NCI-H1105 treated with DMSO at 0.1 percent for 48 hours (cell line): ENCODE results near the gene EGFLAM.

Experiments used
- DNase-seq: peaks from one replicate; lab custom pipeline; 2025; lab: John Stamatoyannopoulos, UW

EGFLAM gene

DNA sequence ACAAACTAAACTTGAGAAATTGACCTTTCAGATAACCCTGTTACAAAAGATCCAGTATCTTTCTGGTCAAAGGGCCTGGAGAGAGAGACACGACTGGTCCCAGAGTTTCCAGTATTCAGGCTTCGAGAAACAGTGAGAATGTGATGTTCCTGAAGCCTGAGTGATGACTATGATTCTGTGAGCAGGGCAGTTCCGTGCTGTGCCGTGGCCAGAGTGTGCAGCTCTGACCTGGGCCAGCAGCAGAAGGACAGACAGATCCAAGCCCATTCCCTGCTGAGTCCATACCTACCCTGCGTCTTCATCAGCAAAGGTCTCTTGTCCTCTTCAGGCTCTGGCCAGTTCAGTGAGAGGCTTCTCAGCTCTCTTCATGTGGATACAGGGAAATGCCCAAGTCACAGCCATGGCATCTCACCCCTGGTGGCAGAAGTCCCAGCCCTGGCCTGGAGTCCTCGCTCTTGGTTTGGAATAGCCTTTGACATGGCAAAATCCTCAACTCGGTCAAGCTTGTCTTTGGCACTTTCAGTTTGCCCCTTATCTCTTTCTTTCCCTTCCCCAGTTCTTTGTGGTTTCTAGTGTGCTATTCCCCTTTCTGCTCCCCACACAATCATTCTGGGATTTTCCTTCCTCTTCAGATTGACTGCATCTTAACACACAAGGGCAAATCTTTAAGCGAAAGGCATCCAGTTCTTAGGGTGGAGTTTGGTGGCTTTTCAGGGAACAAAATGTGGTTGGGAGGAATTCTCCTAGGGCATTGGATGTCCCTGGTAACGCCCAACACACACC lies 190.4 kb downstream of the EGFLAM start:
- no peak for DNase-seq

DNA sequence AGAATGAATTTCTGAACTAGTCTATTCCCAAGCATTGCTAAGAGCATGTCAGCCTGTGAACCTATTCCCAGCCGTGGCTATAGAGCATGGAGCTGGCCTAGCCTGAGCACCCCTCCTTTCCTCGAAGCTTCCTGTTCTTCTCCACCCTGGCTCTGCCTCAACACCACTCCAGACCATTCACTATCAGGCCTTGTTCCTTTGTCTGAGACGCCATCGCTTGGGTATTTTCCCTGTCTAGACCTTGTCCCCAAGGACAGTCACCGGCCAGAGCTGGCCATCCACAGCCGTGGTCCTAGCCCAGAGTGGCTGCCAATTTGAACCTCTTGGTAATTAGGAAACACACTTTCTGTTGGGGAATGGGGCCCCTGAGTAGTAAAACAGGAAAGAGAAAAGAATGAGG lies 192.3 kb downstream of the EGFLAM start:
- DNase-seq, result no peak

DNA sequence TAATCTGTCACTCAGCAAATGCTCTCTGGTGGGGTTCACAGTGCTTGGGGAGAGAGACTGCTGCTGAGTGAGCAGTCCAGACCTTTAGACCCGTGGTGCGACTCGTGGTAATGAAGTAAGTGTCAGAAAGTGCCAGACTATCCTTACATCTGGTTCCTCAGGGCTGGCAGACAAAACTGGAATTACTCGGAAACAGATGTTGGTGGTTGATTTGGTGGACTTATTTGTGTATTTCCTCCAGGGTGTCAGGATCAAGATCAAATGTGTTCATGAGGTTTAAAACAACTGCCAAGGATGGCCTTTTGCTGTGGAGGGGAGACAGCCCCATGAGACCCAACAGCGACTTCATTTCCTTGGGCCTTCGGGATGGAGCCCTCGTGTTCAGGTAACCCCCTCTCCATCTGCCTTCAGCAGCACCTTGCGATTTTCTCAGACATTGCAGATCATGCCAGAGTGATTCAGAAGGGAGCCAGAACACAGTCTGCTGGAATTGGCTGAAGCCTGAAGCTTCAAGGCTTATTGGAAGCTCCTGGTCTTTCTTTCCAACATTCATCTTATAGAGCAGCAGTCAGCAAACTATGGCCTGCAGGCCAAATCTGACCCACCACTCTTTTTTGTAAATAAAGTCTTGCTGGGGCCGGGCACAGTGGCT lies 192.8 kb downstream of the EGFLAM start:
- DNase-seq, result no peak

DNA sequence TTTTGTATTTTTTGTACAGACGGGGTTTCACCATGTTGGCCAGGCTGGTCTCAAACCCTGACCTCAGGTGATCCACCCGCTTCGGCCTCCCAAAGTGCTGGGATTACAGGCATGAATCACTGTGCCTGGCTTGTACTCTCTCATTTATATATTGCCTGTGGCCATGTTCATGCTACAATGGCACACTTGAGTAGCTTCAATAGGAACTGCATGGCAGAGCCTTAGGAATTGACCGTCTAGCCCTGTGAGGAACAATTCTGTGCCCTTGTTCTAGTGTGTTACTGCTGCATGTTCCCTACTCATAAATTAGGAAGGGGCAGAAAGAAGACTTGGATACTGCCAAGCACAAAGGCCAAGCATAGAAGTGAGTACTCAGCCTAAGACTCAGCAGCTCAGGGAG lies 193.8 kb downstream of the EGFLAM start:
- DNase-seq, result no peak

DNA sequence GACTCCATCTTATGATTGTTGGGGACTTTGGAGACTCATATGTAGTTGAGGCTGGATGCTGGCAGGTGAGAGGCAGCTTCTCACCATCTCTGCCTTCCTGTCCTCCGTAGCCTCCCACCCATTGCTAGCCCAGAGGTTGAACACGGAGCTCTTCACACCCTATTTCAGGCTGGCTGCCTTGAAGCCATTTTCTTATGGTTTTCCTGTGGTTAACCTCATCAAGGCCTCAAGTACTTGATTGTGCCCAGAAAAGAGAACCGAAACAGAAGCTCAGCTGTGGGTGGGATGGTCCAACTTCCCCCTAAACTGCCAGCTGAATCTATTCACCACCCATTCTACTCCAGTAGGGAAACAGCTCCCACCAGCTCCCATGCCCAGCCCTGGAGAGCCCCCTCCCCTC lies 195.1 kb downstream of the EGFLAM start:
- no peak for DNase-seq

DNA sequence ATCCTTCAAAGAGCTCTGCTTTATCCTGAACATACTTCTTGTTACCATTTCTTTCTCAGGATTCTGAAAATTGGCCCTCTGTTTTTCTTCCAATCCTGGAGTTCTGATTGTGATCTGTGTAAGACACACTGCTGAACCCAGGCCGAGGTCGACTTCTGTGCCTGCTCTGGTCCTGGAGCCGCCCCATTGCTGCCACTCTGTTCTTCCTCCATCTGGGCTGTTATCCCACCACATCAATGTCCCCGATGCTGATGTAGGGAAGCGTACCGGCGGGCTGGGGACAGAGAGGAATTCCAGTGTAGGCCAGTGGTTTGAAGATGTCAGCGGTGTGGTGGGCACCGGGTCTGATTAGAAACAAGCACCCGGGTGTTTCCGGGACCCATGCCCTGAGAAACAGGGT lies 195.6 kb downstream of the EGFLAM start:
- no peak for DNase-seq

DNA sequence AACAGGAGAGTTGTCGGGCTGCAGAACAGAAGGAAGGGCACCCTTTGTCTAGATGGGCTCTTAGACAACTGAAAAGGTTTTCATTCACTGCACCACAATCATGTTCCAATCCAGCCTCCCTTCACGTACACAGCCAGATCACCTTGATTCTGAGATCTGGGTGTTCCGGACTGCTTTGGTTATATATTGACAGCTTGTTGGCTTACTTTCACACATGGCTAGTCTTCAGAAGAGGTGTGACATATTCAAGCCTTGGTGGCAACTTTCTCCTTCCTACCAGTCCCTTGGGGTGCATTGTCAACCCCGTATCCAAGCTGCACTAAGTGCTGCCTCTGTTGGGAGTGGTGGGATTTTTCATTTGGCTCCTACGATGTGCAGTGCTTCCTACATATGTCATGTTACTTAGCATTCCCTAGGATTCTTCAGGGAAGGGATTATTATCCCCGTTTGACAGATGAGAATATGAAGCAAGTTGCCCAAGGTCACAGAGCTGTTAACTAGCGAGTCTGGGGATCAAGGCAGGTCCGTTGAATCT lies 197.5 kb downstream of the EGFLAM start:
- DNase-seq, result no peak

DNA sequence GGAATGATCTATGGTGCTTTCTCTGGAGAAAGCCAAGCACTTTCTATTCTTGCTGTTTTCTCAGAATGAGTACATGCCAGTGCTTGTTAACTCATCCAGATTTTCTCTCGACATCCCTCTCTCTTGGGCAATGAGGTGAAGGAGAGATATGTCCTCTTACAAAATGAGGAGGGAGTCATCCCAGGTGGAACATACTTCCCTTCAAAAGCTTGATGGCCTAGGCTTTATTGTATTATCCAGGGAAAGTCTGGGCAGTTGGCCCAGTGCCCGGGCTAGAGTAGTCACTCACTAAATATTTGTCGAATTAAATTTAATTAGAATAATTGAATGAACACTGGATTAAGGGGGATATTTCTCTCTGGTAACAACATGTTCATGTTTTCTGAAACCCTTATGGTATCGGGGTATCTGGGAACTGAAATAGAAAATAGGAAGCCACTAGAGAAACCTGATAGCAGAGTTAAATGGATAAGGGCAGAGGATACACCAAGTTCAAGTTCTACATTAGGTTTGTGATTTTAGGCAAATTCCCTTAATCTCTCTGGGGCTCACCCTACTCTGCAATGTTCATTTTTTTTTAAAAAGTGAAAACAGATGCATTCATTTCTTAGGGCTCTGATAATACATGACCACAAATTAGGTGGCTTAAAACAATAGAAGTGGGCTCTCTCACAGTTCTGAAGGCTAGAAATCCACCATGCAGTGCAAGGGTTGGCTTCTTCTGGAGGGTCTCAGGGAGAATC lies 198.5 kb downstream of the EGFLAM start:
- DNase-seq, result peak; percentile 25

DNA sequence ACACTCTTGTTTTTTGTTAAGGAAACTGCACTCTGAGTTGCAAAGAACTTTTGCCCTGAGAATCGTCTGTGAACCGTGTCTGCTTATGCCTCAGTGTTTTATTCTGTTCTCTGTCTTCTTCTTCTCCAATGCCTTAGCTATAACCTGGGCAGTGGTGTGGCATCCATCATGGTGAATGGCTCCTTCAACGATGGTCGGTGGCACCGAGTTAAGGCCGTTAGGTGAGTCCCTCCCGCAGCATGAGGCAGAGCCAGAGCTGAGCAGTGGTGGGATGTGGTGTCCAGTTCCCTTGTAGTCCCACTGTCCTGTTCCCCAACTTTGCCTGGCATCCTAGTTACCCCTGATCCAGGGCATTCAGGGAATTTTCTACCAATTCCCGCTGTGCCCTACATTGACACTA lies 199.8 kb downstream of the EGFLAM start:
- no peak for DNase-seq

DNA sequence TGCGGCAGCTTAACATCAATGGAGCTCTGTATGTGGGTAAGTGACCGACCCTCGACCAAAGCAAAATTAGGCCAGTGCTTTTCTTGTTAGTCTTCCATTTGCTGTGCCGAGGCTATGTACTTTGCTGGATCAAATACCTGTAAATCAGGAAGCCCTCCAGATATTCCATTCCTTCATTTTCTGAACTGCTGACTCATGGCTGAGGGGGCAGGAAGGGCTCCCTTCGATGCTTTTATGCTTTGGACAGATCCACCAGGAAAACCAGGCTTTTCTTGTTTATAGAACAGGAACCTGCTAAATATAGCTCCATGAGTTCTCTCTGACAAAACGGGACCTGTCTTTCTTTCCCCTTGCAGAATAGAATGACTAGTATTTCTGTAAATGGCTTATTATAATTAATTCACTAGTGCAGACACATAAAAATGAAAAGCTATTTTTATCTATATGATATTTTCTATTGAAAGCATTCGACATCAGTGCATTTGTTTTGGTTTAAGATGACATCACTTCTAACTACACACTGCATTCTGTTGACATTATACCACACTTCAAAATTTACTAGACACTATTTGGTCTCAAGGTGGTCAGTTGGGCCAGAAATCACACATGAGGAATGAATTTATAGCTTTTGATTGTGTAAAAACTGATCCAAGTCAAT lies 204.7 kb downstream of the EGFLAM start:
- DNase-seq, result no peak

DNA sequence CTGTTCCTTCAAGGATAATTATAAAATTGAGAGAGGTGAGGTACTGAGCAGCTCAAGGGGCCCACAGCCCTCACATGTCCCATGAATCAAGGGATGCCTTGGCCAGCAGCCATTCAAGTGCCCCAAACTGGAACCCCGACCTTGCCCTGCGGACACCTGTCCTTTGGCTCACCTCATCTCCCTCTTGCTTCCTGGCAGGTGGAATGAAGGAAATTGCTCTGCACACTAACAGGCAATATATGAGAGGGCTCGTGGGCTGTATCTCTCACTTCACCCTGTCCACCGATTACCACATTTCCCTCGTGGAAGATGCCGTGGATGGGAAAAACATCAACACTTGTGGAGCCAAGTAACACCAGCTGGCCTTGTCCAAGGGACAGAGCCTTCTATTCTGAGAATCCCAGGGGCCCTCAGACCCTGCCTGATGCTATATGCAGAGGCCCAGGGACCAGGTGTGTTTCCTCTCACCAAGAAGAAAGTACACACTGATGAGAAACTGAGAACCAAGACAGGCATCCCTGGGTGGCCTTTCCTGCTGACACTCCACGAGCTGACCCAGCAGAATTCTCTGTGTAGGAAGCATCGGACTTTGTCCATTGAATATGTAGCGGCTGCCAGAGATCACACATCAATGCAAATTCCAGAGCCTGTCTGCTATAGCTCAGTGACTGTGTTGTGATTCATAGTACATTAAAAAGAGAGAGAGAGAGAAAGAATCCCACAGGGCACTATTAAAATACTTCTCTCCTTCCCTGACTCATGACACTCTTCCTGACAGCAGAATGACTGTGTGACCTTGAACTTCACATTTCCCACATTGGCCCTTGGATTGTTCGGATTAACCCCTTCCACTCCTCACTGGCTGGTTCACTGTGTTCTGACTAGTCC lies 205.5 kb downstream of the EGFLAM start:
- no peak for DNase-seq

DNA sequence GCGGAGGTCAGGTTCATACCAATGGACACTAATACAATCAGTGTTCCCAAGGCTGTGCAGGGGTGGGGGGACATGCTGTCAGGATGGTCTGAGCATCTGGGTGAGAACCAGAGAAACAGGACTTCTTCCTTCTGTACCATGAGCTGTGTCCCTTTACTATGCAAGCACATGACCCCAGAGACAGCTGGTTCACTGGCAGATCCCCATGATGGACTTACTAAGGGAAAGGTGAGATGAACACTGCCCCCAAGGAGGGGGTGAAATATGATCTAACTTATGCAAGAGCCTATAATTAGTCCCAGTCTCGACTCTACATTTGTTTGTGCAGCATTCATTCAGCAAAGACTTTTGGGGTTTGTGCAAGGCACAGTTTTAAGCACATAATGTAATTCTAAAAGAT lies 206.7 kb downstream of the EGFLAM start:
- peak; percentile 61 for DNase-seq

DNA sequence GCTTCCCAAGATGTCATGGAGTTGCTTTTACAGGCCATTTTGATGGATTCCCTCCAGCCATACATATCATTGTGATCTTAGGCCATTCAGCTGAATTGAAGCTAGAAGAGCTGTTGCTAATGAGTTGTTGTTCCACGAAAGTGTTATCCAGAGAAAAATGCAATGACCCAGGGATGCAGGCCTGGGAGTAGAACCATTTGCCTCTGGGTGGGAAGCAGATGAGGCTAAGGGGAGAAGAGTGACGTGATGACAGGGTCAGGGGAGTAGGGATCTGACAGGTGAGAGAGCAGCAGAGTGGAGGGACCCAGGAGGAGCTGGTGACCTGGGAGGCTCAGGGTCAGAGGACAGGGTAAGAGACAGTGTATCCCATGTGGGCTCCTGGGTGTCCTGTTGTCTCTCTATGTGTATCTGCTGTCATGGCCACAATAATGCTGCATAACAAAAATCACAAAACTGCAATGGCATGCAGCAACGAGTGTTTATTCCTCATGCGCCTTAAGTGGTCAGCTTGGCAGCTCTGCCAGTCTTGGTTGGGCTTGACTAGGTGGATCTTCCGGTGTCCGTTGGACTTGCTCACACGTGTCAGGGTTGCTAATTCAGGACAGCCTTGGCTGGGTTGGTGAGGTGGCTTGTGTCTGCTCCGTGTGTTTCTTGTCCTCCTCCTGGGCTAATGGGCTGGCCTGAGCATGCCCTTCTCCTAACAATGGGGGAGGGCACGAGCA lies 207.5 kb downstream of the EGFLAM start:
- DNase-seq, result no peak

DNA sequence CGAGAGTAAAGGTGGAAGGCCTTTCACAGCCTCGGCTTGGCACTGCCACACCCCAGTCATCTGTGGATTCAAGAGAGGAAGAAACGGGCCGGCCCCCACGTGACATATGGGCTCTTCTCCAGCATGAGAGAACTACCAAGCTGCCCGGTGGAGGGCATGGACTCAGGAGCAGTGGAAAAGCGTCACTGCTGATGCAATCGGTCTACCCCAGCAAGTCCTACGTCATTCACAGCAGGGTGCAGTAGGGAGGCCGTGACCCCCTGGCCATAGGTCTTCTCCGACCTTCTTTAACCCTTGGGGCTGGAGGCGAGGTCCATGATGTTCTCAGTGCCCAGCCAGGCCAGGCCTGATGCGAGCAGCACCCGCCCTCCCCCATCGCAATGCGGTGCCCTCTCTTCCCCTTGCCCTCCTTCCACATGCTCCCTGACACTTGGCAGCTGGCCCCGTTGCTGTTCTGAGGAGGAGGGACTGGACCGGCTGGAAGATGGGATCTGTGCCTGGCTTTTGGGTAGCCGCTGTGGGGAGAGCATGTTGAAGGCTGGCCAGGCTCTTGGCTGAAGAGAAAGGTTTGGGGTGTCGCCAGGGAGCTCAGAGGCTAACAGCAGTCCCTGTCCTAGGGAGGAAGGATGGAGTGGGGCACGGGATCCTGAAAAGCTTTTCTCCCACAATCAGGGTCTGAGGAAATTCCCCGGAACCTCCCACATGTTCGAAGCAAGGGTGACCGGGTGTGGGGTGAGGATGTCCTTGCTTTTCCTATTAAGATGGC lies 208.2 kb downstream of the EGFLAM start:
- DNase-seq, result no peak

DNA sequence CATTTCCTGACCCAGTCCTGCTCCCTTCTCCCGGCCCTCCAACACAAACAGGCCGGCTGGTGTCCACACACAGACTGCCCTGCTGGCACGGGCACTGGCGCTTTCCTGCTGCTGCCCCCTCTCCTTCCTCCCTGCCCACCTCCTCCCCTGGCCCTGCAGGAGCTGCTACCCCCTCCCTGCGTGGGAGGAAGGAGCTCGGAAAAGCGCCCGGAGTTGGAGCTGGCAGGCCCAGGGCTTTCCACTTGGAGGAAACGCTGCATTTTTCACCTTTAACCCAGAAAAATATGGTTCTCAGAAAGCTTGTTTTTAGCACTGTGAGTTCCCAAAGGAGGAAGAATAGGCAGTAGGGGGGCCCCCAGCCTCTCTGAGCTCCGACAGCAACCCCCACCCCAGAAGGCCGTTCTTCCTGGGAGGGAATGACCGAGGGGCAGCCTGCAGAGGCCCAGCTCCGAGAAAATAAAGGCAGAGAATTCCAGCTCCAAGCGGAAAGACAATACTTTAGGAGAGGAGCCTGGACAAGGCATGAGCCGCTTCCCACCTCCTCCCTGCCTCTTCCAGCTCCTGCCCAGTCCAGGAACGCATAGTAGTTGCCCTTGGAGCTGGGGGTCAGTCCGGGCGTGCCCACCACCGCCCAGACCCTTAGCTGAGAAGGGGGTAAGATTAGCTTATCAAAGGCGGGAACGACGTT lies 209.1 kb downstream of the EGFLAM start:
- DNase-seq, result no peak

DNA sequence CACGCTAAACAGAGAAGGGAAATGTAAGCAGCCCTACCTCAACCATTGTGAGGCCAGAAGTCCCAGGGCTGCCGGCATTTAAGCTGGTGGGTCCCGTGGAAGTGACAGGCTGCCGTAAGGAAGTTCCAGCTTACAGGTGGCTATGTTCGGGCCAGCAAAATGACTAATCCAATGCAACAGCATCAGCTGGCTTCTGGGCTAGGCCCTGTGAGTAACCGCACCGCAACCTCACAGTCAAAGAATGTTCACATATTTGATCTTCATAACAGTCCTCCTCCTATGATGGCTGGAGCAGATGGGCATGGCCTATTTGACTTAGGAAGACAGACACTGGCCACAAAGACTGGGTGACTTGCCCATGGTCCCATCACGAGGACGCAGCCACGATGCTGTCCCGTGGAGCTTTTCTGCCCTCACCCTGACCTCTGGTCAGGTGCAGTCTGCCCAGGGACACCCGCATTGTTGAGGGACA lies 209.9 kb downstream of the EGFLAM start:
- no peak for DNase-seq

DNA sequence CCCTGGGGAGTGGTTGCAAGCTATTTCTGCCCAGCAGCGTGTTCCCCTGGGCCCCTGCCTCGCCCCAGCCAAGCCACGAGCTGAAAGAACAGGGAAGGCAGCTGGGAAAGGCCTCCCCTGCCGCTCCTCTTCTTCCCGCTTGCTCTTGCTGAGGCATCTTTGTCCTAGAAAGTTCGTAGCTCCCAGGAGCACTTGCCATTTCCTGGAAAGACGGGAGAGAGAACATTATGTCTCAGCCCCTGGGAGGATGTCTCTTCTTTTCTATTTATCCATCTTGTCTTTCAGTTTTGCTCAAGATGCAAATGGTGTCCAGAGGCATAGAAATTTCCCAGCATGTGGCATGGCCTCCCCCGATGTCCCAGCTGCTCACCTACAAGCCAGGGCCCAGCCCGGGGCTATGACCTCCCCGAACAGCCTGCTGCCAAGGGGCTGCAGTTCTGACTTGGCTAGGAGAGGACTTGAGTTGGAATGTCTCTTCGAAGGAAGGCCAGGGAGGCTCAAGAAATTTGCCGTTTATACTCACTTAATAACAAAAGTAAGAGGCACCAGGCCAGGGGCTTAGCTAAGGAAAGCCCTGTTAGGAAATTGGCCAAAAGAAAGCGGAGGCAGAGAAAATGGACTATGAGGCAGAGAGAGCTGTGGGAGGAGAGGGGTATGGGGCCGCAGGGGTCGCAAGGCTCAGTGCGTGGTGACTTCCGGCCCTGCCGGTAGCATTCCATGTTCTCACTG lies 210.8 kb downstream of the EGFLAM start:
- no peak for DNase-seq

DNA sequence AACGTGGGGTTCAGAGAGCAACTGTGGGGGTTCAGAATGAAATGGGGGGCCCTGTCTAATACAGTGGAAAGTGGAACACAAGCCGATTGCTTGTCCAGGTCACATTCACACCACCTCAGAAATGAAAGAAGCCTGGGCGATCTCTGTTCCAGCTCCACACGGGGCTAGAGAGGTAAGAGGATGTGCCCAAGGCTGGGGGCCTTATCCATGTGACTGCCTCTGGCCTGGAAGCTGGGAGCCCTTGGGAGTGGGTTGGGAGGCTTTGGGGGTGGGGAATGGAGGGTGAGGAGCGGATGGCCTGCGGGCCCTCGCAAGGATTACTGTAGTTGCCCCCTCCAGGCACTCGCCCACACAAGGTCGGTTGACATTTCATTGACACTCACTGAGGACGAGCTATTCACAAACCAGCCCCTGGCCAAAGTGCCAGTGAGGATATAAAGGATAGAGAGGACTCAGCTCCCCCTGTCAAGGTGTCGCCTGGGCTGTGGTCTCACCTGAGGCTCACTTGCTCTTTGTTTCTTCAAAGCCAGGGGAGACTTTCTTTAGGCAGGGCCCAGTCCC lies 211.4 kb downstream of the EGFLAM start:
- DNase-seq, result no peak
